ENCODE results near the gene TAF8. TPM values are rescaled to one million over a fixed set of nuclear protein-coding genes. Genes with fewer than 3 reads are reported as not detected.

TAF8 gene
- total RNA-seq, 1 donor from 2014 or later, result 35.6 TPM

- Histone ChIP-seq H3K4me3 (no peak overlapping the region), H3K4me1 (peaks cover 15% of the 10 kb centered on the region), H3K9me3 (no peaks in the 10 kb centered on the region), H3K27ac (no peak overlapping the region), H3K36me3 (no peaks in the 10 kb centered on the region), H3K27me3 (no peaks in the 10 kb centered on the region)
- TF ChIP-seq, protein P1, sequence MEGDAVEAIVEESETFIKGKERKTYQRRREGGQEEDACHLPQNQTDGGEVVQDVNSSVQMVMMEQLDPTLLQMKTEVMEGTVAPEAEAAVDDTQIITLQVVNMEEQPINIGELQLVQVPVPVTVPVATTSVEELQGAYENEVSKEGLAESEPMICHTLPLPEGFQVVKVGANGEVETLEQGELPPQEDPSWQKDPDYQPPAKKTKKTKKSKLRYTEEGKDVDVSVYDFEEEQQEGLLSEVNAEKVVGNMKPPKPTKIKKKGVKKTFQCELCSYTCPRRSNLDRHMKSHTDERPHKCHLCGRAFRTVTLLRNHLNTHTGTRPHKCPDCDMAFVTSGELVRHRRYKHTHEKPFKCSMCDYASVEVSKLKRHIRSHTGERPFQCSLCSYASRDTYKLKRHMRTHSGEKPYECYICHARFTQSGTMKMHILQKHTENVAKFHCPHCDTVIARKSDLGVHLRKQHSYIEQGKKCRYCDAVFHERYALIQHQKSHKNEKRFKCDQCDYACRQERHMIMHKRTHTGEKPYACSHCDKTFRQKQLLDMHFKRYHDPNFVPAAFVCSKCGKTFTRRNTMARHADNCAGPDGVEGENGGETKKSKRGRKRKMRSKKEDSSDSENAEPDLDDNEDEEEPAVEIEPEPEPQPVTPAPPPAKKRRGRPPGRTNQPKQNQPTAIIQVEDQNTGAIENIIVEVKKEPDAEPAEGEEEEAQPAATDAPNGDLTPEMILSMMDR (IDR thresholded peaks at IDR 0.05), result no peak
- no peak for TF ChIP-seq POLR2A (IDR thresholded peaks at IDR 0.05)
- TF ChIP-seq POLR2AphosphoS5 (IDR thresholded peaks at IDR 0.05; ENCODE audit: insufficient read depth in 1 of 2, low read depth in 1 of 2), result no peak
- intact Hi-C loops (cut with DNase I), result no loop called here
- DNase-seq (ENCODE audit: extremely low spot score in 2 of 2), result no peak
These were observed 33.2 kb upstream of the TAF8 start for GRCh38 chr6:42017021-42017643.

DNA sequence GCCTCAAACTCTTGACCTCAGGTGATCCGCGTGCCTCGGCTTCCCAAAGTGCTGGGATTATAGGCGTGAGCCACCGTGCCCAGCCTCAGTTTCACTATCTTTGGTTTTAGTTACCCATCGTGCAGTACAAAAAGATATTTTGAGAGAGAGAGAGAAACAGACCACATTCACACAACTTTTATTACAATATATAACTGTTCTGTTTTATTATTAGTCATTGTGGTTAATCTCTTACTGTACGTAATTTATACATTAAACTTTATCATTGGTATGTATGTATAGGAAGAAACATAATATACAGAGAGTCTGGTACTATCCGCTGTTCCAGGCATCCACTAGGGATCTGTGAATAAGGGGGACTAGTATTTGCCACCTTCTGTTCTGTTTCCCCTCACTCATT lies 29.4 kb upstream of the TAF8 start:
- Histone ChIP-seq H3K4me3 (no peak overlapping the region), H3K27me3 (no peaks in the 10 kb centered on the region), H3K27ac (no peak overlapping the region), H3K9me3 (no peaks in the 10 kb centered on the region), H3K36me3 (peaks cover 0 to 3% of the 10 kb centered on the region in 2 donors), H3K4me1 (peaks cover 22% of the 10 kb centered on the region)
- no peak for TF ChIP-seq POLR2AphosphoS5 (IDR thresholded peaks at IDR 0.05; ENCODE audit: insufficient read depth in 1 of 2, low read depth in 1 of 2)
- no peak for TF ChIP-seq POLR2A (IDR thresholded peaks at IDR 0.05)
- TF ChIP-seq, protein P1 (IDR thresholded peaks at IDR 0.05), result no peak
- intact Hi-C loops (cut with DNase I), result no loop called here
- DNase-seq (ENCODE audit: extremely low spot score in 2 of 2), result no peak

DNA sequence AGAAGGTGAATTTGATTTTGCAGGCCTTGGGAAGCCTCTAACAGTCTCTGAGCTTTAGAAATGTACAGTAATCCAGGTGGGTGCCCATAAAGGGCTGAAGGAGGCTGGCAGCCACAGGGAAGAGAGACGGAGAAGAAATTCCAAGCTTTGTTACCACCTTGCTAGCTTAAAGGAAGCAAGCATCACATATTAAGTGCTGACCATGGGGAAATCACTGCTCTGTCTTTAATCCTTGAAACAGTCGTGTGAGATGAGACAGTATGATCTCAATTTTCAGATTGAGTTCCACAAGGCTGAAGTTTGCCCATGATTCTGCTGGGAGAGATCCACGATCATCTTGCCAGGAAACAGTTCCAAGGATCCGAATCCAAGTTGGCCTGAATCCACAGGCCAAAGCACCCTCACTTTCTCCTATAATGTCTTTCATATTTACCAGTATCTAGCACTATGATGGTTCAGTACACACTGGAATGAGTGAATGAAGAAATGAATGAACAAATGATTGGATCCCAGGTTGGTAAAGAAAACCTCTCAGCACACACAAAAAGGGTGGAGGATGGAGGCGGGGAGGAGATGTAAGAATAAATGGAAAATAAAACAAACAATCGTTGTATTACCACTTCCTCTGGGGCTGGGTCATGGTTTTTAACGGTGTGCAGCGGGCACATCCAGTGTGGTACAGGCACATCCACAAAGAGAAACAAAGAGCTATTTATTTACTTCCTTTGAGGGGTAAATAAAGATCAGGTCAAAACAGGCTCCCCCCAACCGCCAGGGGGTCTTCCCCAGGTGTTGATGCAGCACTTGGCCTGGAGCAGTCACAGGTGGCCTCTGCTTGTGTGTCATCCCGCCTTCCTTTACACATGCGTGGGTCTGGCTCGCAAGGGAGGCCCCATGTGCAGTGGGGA lies 28.2 kb upstream of the TAF8 start:
- no peaks in the 10 kb centered on the region for H3K27me3 ChIP-seq
- TF ChIP-seq, protein P1 (IDR thresholded peaks at IDR 0.05), result no peak
- no peak for TF ChIP-seq POLR2A (IDR thresholded peaks at IDR 0.05)
- no peak for TF ChIP-seq POLR2AphosphoS5 (IDR thresholded peaks at IDR 0.05; ENCODE audit: insufficient read depth in 1 of 2, low read depth in 1 of 2)
- H3K27ac ChIP-seq, result peak overlapping the region; percentile 2
- no peaks in the 10 kb centered on the region for H3K9me3 ChIP-seq
- peaks cover 20% of the 10 kb centered on the region for H3K4me1 ChIP-seq
- H3K36me3 ChIP-seq, result peaks cover 0 to 3% of the 10 kb centered on the region in 2 donors
- intact Hi-C loops (cut with DNase I), result no loop called here
- no peak overlapping the region for H3K4me3 ChIP-seq
- DNase-seq (ENCODE audit: extremely low spot score in 2 of 2), result no peak

DNA sequence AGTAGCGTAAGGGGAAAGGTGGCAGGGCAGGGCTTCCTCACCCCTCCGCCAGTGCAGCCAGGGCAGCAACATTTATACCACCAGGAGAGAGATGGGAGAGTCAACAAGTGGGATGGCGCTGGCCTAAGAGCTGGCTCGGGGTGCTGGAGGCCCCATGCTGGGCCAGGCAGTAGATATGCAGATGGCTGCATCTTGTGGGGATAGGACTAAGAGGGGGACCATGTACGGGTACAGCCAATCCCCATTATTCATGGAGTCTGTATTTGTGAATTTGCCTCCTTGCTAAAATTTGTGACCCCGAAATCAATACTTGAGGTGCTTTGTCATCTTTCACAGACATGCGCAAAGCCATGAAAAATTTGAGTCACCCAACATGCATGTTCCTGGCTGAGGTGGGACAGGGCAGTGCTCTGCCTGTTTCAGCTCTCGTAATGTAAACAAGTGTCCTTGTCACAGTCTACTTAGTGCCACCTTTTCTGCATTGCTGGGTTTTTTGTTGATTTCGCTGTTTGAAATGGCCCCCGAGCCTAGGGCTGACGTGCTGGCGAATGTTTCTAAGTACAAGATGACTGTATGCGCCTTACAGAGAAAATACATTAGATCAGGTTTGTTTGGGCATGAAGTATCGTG lies 27.5 kb upstream of the TAF8 start:
- Histone ChIP-seq H3K27me3 (no peaks in the 10 kb centered on the region), H3K4me3 (no peak overlapping the region), H3K9me3 (no peaks in the 10 kb centered on the region), H3K36me3 (peaks cover 0 to 3% of the 10 kb centered on the region in 2 donors), H3K27ac (no peak overlapping the region), H3K4me1 (peaks cover 18% of the 10 kb centered on the region)
- DNase-seq (ENCODE audit: extremely low spot score in 2 of 2), result no peak
- intact Hi-C loops (cut with DNase I), result no loop called here
- no peak for TF ChIP-seq POLR2AphosphoS5 (IDR thresholded peaks at IDR 0.05; ENCODE audit: insufficient read depth in 1 of 2, low read depth in 1 of 2)
- TF ChIP-seq POLR2A (IDR thresholded peaks at IDR 0.05), result no peak
- TF ChIP-seq, protein P1 (IDR thresholded peaks at IDR 0.05), result no peak
